ENCODE results near the gene PARP12. TPM values are rescaled to one million over a fixed set of nuclear protein-coding genes. Genes with fewer than 3 reads are reported as not detected.

Gene PARP12
- polyA plus RNA-seq, 4 donors, result 13.4 to 20.6 (median 15.0) TPM

DNA sequence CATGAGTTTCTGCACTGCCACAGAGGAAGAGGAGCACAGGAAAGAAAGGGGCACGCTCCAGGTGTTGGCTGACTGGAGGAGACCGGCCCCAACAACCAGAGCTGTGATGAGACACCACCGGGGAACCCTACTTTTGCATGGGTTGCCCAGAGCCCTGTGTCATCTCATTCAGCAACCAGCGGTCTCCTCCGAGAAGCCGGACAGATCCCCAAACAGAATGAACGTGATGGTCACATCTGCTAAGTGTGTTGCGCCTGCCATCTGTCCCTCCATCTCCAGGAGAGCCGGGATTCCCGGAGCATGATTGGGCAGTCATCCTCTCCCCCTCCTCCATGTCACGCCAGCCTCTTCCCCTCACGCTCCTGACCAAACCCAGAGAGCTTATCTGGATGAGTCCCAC lies 22.9 kb downstream of the PARP12 start:
- no peak for DNase-seq (ENCODE audit: low read depth in 4 of 4, low spot score in 3 of 4)

DNA sequence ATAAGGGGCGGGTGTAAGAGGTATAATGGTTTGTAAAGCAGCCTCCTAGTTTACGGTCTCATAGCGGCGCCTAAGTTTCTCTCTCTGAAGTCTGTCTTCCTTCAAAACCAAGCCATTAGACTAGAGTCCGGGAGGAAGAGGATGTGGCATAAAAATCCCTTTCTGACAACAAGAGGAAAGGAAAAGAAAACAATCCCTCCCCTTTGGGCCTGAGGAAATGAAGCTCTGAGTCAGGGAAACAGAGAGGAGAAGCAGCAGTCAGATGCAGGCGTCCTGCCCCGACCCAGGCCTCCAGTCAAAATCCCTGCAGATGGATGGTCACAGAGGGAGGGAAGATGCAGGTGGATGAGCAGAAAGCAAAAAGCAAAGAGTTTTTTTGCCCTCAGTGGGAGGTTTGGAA lies 23.7 kb downstream of the PARP12 start:
- no peak for DNase-seq (ENCODE audit: low read depth in 4 of 4, low spot score in 3 of 4)

GRCh38 chr7:140036224-140036962 lies 26.4 kb downstream of the PARP12 start:
- no peak for DNase-seq (ENCODE audit: low read depth in 4 of 4, low spot score in 3 of 4)

DNA sequence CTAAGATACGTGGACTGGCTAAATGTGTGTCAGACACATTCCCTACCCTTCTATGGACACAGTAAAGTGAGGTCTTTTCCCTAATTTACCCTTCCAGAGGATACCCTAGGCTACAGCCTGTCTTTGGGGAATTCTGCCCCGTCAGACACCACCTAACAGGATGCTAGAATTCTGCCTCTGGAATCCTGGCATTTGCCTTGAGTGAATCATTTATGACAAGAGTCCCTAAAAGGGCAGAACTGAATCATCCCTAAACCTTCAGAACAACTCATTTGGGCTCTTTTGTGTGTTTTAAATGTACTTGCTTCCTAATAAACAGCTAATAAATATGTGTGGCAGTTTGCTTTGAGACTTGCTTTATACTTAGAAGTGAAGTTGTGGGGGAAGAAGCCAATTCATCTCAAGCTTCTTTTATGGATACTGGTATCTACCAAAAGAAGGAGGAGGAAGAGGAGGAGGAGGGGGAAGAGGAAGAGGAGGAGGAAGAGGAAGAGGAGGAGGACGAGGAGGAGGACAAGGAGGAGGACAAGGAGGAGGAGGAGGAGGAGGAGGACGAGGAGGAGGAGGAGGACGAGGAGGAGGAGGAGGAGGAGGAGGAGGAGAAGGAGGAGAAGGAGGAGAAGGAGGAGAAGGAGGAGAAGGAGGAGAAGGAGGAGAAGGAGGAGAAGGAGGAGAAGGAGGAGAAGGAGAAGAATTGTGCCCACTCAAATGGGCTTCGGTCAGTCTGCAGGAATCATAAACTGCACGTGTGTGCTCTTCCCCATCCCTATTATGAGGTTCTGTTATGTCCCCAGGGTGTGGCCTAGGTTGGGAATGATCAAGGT lies 27.1 kb downstream of the PARP12 start:
- DNase-seq (ENCODE audit: low read depth in 4 of 4, low spot score in 3 of 4), result no peak

- DNase-seq (ENCODE audit: low read depth in 4 of 4, low spot score in 3 of 4), result no peak
Measured at GRCh38 chr7:140034421-140034820, 28.3 kb downstream of the PARP12 start.

DNA sequence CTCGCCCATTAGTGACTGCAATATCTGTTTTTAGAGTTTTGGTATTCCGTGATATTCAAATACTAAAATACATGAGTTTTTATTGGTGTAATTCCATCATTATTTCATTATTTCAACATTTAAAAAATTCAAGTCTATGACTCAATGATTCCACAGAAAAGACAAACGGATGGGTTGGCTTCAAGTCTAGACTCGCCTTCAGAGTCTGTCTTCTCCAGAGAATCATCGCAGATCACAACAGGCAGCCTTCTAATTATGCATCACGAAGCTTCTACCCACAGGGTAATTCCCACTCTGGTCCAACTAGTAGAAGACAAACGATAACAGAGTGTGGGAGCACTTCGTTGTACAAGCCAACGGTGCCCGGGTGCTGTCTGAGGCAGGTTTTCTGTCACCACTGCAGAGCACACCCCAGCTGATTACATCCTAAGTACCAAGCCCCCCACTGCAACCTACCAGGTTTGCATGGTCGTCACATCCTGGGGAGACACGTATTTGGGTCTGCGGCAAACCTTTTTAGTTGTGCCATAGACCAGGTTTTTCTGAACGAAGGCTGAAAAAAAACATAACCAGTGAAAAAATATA lies 28.9 kb downstream of the PARP12 start:
- no peak for DNase-seq (ENCODE audit: low read depth in 4 of 4, low spot score in 3 of 4)

DNA sequence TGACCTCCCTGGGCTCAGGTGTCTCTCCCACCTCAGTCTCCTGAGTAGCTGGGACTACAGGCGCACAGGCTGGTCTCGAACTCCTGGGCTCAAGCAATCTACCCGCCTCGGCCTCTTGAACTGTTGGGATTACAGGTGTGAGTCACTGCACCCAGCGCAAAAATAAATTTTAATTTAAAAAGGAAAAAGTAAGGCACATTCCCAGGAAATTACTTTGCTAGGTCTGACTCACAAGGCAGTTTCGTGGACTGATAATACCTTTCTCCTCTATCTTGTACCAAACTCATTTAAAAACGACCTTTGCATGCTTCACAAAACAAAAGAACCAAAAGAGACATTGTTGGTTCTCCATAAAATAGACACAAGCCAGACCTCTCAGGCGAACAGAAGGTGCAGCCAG lies 29.7 kb downstream of the PARP12 start:
- DNase-seq (ENCODE audit: low read depth in 4 of 4, low spot score in 3 of 4), result no peak

DNA sequence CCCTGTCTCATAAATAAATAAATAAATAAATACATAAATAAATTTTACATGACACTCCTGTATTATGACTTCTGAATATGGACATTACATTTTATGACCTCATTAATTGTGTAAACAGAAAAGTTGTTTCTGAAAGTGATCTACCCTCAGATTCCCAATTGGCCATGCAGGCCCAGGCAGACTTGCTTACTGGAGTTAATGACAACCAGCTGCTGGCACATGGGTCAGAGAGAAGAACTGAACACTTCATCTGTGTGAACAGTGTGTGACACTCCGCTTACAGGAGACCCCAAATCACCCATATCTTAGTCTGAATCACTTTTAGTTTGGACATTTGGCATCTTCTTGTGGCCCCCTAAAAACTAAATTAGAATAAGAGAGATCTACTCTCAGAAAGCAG lies 31.4 kb downstream of the PARP12 start:
- DNase-seq (ENCODE audit: low read depth in 4 of 4, low spot score in 3 of 4), result no peak

GRCh38 chr7:140029072-140029471 lies 33.7 kb downstream of the PARP12 start:
- DNase-seq (ENCODE audit: low read depth in 4 of 4, low spot score in 3 of 4), result no peak

DNA sequence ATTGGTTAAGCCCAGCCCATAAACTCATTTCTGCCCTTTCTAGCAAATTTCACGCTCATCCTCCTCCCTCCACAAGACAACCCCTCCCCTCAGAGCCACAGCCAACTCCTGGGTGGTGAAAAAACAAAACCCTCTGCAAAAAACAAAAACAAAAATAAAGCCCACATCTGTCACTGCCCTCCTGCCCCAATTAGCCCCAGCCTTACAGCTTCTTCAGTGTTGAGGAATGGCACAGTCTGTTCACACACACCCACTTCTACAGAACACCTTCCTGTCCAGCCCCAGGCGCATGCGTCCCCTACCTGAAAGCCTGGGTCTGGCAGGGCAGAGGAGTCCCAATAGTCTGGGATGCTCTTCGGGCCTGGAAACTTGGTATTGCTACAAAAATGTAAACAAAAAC lies 34.4 kb downstream of the PARP12 start:
- no peak for DNase-seq (ENCODE audit: low read depth in 4 of 4, low spot score in 3 of 4)

DNA sequence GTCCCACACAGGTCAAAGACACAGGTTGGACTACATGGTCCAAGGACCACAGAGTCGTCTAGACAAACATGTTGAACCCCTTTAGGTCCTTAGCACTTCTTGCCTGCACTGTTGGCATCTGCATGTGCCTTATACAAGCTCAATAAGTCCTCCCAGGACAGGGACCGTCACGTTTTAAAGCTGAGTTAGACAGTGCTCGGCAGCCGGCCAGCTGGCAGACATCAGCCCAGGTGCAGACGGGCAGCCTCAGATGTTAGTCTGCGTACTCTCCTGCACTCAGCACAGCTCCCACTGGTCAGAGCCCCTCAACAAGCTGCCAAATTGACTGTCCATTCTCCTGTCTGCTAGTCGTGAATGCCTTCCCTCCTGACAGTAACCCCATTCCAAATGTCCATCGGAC lies 34.9 kb downstream of the PARP12 start:
- no peak for DNase-seq (ENCODE audit: low read depth in 4 of 4, low spot score in 3 of 4)

DNA sequence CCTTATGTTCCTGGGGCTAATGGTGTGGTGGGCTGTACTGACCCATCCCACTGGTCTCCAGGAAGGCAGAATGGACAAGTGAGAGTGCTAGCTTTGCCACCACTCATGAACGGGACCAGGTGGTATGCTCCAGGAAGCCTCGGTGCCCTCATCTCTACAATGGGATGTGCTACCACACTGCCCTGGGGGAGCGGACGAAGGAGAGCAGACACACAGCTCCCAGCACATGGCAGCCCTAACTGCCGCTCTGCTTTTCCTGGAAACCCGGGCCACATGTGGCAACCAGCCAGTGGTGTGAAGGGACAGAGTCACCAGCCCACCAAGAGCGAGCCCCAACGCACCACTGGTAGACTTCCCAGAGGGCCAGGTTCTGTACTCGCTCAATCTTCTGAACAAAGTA lies 35.8 kb downstream of the PARP12 start:
- no peak for DNase-seq (ENCODE audit: low read depth in 4 of 4, low spot score in 3 of 4)

DNA sequence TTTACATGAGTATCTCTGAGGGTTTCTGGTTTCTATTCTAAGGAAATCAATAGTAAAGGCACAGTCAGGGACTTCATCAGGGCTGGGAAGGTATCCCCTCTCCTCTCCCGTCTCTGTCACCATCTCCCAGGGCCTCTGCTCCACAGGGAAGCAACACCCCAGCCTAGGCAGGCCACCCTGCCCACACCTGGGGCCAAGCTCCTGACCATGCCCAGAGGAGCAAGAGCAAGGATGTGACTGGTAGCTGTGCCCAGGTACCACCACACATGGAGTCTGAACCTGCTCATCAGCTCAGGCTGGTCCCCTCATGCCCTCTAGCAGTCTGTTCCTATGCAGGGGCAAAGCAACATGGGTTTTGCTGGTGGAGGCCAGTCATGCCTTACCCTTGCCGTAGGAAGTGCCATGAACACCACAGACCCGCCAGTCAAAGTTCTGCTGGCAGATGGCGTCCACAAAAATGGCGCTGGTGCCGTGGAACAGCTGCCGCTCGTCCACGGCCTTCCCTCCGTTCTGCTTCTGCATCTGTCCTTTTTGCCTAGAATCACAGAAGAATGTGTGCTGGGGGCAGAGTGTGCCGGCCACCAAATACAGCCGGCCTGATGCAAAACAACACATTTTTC lies 36.8 kb downstream of the PARP12 start:
- no peak for DNase-seq (ENCODE audit: low read depth in 4 of 4, low spot score in 3 of 4)

DNA sequence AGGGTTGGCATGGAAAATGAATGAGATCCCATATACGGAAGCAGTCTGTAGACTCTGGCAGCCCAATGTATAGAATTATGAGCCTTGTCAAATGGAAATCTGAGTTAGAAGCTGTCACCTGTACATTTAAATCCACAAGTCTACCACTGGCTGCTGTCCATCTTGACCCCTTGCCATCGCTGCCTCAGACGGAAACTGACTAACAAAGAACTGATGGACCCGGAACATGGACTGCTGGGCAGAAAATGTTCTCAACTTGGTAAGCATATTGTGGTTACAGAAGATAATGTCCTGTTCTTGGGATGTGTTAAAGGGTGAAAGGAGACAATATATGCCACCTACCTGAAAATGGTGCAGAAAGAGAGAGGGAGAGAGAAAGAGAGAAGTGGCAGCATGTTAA lies 37.5 kb downstream of the PARP12 start:
- no peak for DNase-seq (ENCODE audit: low read depth in 4 of 4, low spot score in 3 of 4)

- DNase-seq (ENCODE audit: low read depth in 4 of 4, low spot score in 3 of 4), result no peak
Measured at GRCh38 chr7:140024585-140024984, 38.2 kb downstream of the PARP12 start.

DNA sequence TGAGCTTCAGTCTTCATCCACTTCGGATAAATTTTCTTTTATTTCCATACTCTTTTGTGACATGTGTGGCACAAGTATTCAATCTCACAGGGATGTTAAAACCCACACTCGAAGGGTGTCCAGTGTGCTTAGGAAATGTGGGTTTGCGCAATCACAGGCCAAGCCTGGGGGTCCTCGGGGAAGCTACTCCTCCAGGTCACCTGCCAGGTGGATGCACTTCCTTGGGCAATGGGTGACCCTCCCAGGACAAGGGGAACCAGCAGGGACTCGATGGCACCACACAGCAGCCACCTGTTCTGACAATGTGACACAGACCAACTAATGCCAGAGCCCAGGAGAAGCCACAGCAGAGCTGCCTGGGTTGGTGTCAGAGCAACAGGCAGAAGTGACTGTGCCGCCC lies 39.0 kb downstream of the PARP12 start:
- no peak for DNase-seq (ENCODE audit: low read depth in 4 of 4, low spot score in 3 of 4)

GRCh38 chr7:140022582-140023211 lies 40.1 kb downstream of the PARP12 start:
- DNase-seq (ENCODE audit: low read depth in 4 of 4, low spot score in 3 of 4), result no peak

DNA sequence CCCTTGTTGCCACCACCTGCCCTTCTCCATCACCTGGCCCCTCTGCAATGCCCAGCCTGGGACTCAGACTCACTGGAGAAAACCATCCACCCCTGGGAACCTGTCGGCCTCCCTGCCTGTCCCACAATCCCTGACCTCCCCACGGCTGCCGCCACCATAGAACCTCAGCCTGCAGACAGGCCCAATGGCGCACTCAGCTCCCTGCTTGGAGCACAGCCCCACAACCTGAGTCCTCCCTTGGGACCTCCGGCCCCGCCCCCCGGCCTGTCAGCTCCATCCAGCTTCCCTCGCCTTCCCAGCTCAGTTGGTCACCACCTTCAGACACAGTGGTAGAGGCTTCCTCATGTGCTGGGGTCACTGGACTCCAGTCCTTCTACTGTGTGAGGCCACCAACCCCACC lies 41.1 kb downstream of the PARP12 start:
- no peak for DNase-seq (ENCODE audit: low read depth in 4 of 4, low spot score in 3 of 4)

DNA sequence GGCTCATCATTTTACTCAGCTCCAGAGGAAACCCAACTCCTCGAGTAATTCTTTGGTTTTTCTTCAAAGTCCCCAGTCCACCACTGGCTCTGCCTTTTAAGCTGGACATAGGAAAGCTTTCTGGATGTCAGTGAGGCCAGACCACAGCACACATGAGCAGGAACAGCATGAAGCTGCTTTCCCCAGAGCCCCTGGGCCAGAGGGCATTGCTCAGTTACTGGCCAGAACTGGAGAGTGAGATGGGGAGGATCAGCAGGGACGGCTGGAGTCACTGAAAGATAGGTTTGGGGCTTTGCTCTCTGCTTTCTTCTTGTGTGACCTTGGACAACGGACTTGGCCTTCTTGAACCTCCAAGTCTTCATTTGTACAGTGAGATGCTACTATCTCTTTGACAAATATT lies 43.1 kb downstream of the PARP12 start:
- DNase-seq (ENCODE audit: low read depth in 4 of 4, low spot score in 3 of 4), result no peak

- no peak for DNase-seq (ENCODE audit: low read depth in 4 of 4, low spot score in 3 of 4)
Measured at GRCh38 chr7:140019172-140019571, 43.6 kb downstream of the PARP12 start.
